Measurements from ENCODE around the gene PHACTR2. TPM values are rescaled to one million over a fixed set of nuclear protein-coding genes. Genes with fewer than 3 reads are reported as not detected.

PHACTR2 gene
- total and polyA plus RNA-seq, 9 donors, result 9.8 to 76.2 (median 45.4) TPM

DNA sequence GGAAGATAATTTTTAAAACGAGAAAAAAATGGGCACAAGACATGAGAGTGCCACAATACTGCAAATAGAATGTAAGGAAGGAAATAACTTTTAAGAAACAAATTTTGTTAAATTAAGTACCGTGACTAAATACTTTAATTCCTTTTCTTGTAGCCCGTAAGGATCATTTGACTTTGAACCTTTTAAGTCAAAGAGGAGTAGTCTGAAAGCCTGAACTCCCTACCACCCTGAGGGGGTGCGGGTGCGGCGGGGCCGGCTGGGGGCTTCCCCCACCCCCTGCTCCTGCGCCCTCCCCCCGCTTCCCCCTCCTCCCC, 231 bp upstream of the PHACTR2 start:
- peaks cover 5% of the 10 kb centered on the region for H3K4me1 ChIP-seq (ENCODE audit: insufficient read depth)
- intact Hi-C loops (cut with DNase I), result loop anchor here in 3 of 4 donors (5.0 kb wide), 1 partner anchor 165 kb away; the partner anchor contains the start of gene LTV1 (in 3 of the 3)
- H3K36me3 ChIP-seq, result no peaks in the 10 kb centered on the region
- peak overlapping the region; percentile 88 to 94 for H3K27ac ChIP-seq
- peak overlapping the region; percentile 63 for H3K4me3 ChIP-seq
- no peaks in the 10 kb centered on the region for H3K9me3 ChIP-seq
- TF ChIP-seq POLR2A (IDR thresholded peaks at IDR 0.05), result no peak
- TF ChIP-seq, protein P1, sequence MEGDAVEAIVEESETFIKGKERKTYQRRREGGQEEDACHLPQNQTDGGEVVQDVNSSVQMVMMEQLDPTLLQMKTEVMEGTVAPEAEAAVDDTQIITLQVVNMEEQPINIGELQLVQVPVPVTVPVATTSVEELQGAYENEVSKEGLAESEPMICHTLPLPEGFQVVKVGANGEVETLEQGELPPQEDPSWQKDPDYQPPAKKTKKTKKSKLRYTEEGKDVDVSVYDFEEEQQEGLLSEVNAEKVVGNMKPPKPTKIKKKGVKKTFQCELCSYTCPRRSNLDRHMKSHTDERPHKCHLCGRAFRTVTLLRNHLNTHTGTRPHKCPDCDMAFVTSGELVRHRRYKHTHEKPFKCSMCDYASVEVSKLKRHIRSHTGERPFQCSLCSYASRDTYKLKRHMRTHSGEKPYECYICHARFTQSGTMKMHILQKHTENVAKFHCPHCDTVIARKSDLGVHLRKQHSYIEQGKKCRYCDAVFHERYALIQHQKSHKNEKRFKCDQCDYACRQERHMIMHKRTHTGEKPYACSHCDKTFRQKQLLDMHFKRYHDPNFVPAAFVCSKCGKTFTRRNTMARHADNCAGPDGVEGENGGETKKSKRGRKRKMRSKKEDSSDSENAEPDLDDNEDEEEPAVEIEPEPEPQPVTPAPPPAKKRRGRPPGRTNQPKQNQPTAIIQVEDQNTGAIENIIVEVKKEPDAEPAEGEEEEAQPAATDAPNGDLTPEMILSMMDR (IDR thresholded peaks at IDR 0.05), result no peak
- no peak for TF ChIP-seq EP300 (IDR thresholded peaks at IDR 0.05)
- no peaks in the 10 kb centered on the region for H3K27me3 ChIP-seq
- DNase-seq, result no peak
- 1 to 2% (median 2%) methylated on average over 9 of the region's 9 CpGs for WGBS, 3 donors

DNA sequence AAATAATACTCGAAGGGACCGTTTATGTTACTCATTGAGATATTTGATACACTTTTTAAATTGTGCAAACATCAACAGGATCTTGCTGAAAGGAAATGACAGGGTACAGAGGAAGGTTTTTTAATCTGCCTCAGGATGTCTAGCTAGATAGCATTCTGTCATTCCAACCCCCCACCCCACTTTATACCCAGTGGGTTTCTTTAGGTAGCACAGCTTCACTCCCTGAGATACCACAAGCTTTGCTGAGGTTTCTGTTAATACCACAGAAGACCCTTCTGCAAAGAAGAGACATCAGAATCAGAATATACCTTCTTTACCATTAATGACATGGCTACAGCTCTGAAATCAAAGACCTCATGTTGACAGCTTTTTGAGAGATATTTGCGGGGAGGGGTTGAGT, 1.3 kb downstream of the PHACTR2 start:
- peak overlapping the region; percentile 63 for H3K4me3 ChIP-seq
- intact Hi-C loops (cut with DNase I), result loop anchor here in 3 of 4 donors (2.0 to 5.0 kb wide), 2 partner anchors 66 to 163 kb away; partner anchors contain the start of gene LTV1 (in 3 of the 3)
- TF ChIP-seq, protein P1 (IDR thresholded peaks at IDR 0.05), result no peak
- TF ChIP-seq EP300 (IDR thresholded peaks at IDR 0.05) (no peak), POLR2A (IDR thresholded peaks at IDR 0.05) (no peak)
- H3K27ac ChIP-seq, result peak overlapping the region in 1 of 2 donors; percentile 94
- no peak for DNase-seq
- H3K9me3 ChIP-seq, result no peaks in the 10 kb centered on the region
- WGBS, 3 donors, result 0 to 3% (median 1%) methylated on average over 3 of the region's 3 CpGs
- no peaks in the 10 kb centered on the region for H3K36me3 ChIP-seq
- H3K27me3 ChIP-seq, result no peaks in the 10 kb centered on the region
- peaks cover 5% of the 10 kb centered on the region for H3K4me1 ChIP-seq (ENCODE audit: insufficient read depth)

DNA sequence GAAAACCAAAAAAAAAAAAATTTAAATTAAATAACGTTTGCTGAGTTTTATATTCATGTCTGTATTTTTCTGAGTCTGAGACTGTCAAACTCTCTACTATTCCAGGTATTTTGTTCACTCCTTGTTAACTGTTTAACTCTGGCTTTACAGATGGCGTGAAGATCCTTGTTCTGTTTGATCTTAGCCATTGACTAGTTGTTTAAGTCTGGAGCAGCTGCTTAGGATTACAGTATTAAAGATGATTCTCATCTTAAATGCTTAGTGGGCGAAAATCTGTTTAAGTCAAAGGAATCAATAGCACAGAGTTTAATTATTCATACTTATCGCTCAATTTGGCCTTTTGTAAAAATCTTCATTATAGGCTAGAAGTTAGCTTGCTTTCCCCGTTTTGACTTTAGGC, 2.4 kb downstream of the PHACTR2 start:
- no peaks in the 10 kb centered on the region for H3K27me3 ChIP-seq
- peak overlapping the region; percentile 63 for H3K4me3 ChIP-seq
- H3K9me3 ChIP-seq, result no peaks in the 10 kb centered on the region
- no peak for DNase-seq
- TF ChIP-seq EP300 (IDR thresholded peaks at IDR 0.05), result no peak
- TF ChIP-seq, protein P1 (IDR thresholded peaks at IDR 0.05), result no peak
- TF ChIP-seq POLR2A (IDR thresholded peaks at IDR 0.05), result no peak
- 31 to 40% (median 34%) methylated on average over 5 of the region's 5 CpGs for WGBS, 3 donors
- H3K4me1 ChIP-seq (ENCODE audit: insufficient read depth), result no peaks in the 10 kb centered on the region
- intact Hi-C loops (cut with DNase I), result no loop called here
- no peak overlapping the region for H3K27ac ChIP-seq
- no peaks in the 10 kb centered on the region for H3K36me3 ChIP-seq

DNA sequence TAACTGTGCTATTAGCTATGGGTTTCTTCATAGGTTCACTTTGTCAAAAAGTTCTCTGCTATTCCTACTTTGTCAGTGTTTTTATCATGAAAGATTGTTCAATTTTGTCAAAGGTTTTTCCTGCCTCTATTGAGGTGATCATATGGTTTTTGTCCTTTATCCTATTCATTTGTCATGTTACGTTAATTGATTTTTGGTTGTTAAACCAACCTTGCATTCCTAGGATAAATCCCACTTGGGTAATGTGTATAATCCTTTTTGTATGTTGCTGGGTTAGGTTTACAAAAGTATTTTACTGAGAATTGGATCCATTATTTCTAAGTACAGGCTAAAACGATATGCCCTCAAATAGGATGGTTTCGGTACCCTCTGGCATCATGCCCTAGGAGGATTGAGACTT, 5.0 kb downstream of the PHACTR2 start:
- no peaks in the 10 kb centered on the region for H3K27me3 ChIP-seq
- intact Hi-C loops (cut with DNase I), result no loop called here
- TF ChIP-seq EP300 (IDR thresholded peaks at IDR 0.05), result no peak
- TF ChIP-seq, protein P1 (IDR thresholded peaks at IDR 0.05), result no peak
- TF ChIP-seq POLR2A (IDR thresholded peaks at IDR 0.05), result no peak
- no peak overlapping the region for H3K4me3 ChIP-seq
- peaks cover 5% of the 10 kb centered on the region for H3K4me1 ChIP-seq (ENCODE audit: insufficient read depth)
- no peak for DNase-seq
- WGBS, 3 donors, result 94 to 97% (median 97%) methylated on average over 3 of the region's 3 CpGs
- no peak overlapping the region for H3K27ac ChIP-seq
- no peaks in the 10 kb centered on the region for H3K9me3 ChIP-seq
- H3K36me3 ChIP-seq, result no peaks in the 10 kb centered on the region

Measured in ovary (tissue), 9 donors.